Mucosa of rectum (tissue), 2 donors: ENCODE results near the gene CDH13.

Experiments
- H3K27ac ChIP-seq, 2 donors: one replicate each; pipeline ENCODE4 v1.7.0; 2013; ENCODE audit warnings: inconsistent platforms in 2 of 2, low read depth in 2 of 2, low read length in 2 of 2
- H3K27me3 ChIP-seq, 2 donors: one replicate each; pipeline ENCODE4 v1.7.0; 2013; ENCODE audit warnings: low read length in 2 of 2; ENCODE audit not compliant: control insufficient read depth in 2 of 2, insufficient read depth in 2 of 2
- H3K36me3 ChIP-seq, 2 donors: one replicate each; pipeline ENCODE4 v1.7.0; 2013; ENCODE audit warnings: low read length in 2 of 2; ENCODE audit not compliant: control insufficient read depth in 2 of 2, insufficient read depth in 2 of 2
- H3K4me1 ChIP-seq, 2 donors: one replicate each; pipeline ENCODE4 v1.7.0; 2013; ENCODE audit warnings: low read length in 2 of 2, mild to moderate bottlenecking in 1 of 2; ENCODE audit not compliant: control insufficient read depth in 2 of 2, insufficient read depth in 2 of 2
- H3K4me3 ChIP-seq, 2 donors: one replicate each; pipeline ENCODE4 v1.7.0; 2013; ENCODE audit warnings: low read length in 2 of 2
- H3K9ac ChIP-seq, 2 donors: one replicate each; pipeline ENCODE4 v1.7.0; 2013; ENCODE audit warnings: low read length in 2 of 2, low read depth in 1 of 2, mild to moderate bottlenecking in 1 of 2
- H3K9me3 ChIP-seq, 2 donors: one replicate each; pipeline ENCODE4 v1.7.0; 2013; ENCODE audit warnings: low read length in 2 of 2; ENCODE audit not compliant: control insufficient read depth in 2 of 2
- donor health status: healthy.
- donor health status: Normal muscosa, but diverticular disease.

CDH13 gene

DNA sequence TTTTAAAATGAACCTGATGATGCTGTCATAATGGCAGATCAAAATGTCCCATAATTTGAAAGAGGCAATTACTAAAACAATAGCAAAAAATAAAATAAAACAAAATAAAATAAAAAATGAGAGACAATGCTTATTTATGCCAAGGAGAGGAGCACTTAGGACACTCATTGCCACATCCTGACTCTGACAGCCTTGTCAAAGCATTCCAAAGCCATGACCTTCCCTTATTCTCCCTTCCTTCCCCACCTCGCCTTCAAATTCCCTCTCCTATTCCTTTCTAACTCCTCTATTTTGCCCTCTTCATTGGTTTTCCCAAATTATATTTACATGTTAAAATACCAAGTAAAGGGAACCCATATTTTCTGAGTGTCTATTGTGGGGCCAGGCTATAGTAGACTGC, 220.0 kb downstream of the CDH13 start:
- Histone ChIP-seq H3K9me3 (no peaks in the 10 kb centered on the region), H3K27ac (no peak overlapping the region), H3K27me3 (no peaks in the 10 kb centered on the region), H3K9ac (no peak overlapping the region), H3K4me1 (no peaks in the 10 kb centered on the region), H3K36me3 (no peaks in the 10 kb centered on the region), H3K4me3 (no peak overlapping the region)

DNA sequence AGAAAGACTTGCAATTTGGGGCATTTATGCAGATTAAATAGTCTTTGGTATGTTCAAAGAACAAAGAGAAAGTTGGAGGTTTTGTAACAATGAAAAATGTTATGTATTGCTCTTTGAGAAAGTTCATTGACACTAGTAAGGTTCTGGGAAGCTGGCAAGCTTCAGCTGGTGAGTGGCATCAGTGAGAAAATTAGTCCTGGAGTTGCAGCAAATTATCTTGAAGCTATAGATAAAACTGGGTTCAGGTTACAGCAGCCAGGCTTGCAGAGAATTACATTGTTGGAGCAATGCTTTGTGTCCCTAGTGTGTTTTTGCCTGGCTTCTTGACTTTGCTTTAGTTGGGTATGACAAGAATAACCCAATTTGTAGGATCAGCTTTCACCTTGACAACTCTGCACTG, 221.2 kb downstream of the CDH13 start:
- Histone ChIP-seq H3K36me3 (no peaks in the 10 kb centered on the region), H3K4me3 (no peak overlapping the region), H3K9ac (no peak overlapping the region), H3K9me3 (no peaks in the 10 kb centered on the region), H3K27me3 (no peaks in the 10 kb centered on the region), H3K27ac (no peak overlapping the region), H3K4me1 (no peaks in the 10 kb centered on the region)

DNA sequence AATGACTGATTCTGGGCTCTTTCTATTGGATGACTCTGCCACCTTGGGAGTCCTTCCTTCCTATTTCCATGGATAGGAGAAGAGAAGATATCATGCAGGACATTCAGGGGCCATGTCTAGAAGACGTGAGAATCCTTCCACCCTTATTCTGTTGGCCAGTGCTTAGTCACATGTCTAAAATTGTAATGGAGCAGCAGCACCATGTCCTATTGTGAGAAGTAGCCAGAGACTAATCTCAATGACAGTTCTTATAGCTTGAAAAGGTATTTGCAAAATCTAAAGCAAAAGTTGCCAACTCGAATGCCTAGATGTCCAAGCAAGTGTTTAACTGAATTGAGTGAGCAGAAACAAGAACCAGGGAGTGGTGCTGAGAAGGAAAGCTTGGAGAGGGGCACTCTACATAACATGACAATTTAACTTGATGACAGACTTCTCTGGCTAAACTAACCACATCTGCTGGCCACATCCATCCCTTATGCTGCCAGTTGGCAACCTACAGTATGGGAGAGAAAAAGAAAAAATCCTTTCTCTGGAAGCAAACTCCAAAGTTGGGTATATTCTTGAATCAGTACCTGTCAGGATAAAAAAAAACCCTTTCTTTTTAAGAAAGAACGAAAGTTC, 225.7 kb downstream of the CDH13 start:
- Histone ChIP-seq H3K27me3 (no peaks in the 10 kb centered on the region), H3K36me3 (no peaks in the 10 kb centered on the region), H3K4me3 (no peak overlapping the region), H3K27ac (no peak overlapping the region), H3K9ac (no peak overlapping the region), H3K4me1 (no peaks in the 10 kb centered on the region), H3K9me3 (no peaks in the 10 kb centered on the region)

DNA sequence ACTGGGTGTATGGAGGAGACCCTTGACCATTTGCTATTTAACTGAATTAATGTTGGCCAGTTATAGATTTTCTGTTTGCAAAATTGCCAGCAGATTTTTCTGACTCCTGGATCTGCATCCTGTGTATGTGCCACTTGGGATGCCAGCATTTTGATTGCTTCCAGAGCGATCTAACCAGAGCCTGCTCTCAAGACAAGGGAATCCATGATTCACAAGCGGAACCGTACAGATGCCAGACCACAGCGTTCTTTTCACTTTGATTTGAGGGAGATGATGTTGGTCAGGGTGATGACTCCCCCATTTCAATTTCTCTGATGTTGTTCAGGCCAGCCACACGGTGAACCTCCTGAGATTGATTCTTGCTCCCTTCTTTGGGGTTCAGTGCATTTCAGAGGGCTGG, 228.7 kb downstream of the CDH13 start:
- no peaks in the 10 kb centered on the region for H3K9me3 ChIP-seq
- H3K36me3 ChIP-seq = no peaks in the 10 kb centered on the region
- H3K4me3 ChIP-seq = no peak overlapping the region
- H3K27me3 ChIP-seq = no peaks in the 10 kb centered on the region
- H3K4me1 ChIP-seq = no peaks in the 10 kb centered on the region
- H3K9ac ChIP-seq = no peak overlapping the region
- H3K27ac ChIP-seq = no peak overlapping the region

DNA sequence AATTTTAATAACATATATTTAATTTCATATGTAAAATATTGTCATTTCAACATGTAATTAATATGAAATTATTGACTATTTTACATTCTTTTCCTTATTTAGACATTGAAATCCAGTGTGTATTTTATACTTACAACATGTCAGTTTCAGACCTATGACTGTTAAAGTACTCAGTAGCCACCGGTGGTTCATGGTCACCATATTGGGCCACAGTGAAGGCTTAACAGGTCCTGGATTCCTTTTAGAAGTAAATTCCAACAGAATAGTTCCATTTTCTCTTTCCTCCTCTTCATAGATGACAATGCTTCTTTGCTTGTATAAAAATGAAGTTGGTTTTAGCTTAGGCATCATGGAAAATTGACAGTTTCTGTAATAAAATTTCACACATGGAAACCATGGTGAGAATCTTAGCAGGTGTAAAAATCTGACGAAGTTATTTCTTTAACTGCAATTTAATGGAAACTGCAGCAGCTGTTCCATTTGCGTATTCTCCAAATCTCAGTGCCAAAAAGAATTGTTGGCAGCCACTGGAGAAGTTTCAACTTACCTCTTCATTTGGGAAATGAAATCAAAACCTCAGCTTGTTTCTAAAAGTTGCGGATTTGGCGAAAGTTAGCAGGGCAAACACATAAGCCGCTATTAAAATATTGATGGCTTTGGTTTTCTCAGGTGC, 231.1 kb downstream of the CDH13 start:
- no peaks in the 10 kb centered on the region for H3K4me1 ChIP-seq
- H3K27me3 ChIP-seq = no peaks in the 10 kb centered on the region
- H3K4me3 ChIP-seq = no peak overlapping the region
- H3K9ac ChIP-seq = no peak overlapping the region
- H3K9me3 ChIP-seq = no peaks in the 10 kb centered on the region
- no peak overlapping the region for H3K27ac ChIP-seq
- H3K36me3 ChIP-seq = no peaks in the 10 kb centered on the region

DNA sequence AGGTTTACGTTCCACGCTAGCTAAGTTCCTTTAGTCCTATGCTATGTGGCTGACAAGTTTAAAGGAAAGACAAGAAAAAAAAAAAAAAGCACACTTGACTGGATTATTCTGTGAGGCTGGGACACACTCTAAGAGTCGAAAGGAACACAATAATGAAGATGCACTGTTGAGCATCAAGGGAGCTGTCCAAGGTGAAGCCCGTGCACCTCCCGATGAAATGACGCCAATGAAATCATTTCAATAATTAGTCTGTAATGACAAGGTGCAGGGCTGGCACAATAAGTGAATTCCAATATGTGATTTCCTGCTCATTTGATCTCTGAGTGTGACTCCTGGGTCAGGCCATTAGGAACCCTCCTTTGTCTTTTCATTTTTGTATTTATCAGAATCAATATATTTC, 232.9 kb downstream of the CDH13 start:
- no peaks in the 10 kb centered on the region for H3K27me3 ChIP-seq
- H3K9me3 ChIP-seq = no peaks in the 10 kb centered on the region
- H3K4me3 ChIP-seq = no peak overlapping the region
- H3K4me1 ChIP-seq = peaks cover 0 to 5% of the 10 kb centered on the region in 2 donors
- H3K27ac ChIP-seq = no peak overlapping the region
- no peaks in the 10 kb centered on the region for H3K36me3 ChIP-seq
- no peak overlapping the region for H3K9ac ChIP-seq

DNA sequence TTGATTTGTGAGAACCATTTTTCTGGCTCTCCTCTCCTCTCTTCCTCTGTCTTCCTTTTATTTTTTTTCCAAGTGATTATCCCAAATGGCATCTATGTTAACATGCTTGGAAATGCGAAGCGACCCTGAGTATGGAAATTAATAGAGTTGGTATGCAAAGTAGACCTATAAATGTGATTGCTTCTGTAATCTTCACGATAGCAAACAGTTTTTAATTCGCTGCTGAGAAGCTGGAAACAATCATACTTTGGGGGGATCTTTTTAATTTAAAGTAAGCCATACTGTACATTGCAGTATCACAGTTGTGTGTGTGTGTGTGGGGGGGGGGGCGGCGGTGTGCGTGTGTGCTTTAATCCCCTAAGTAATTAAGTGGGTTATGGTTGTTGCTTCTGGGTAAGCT, 233.3 kb downstream of the CDH13 start:
- H3K27me3 ChIP-seq = no peaks in the 10 kb centered on the region
- no peaks in the 10 kb centered on the region for H3K36me3 ChIP-seq
- no peak overlapping the region for H3K27ac ChIP-seq
- H3K4me1 ChIP-seq = peaks cover 0 to 7% of the 10 kb centered on the region in 2 donors
- no peak overlapping the region for H3K4me3 ChIP-seq
- no peaks in the 10 kb centered on the region for H3K9me3 ChIP-seq
- H3K9ac ChIP-seq = no peak overlapping the region

DNA sequence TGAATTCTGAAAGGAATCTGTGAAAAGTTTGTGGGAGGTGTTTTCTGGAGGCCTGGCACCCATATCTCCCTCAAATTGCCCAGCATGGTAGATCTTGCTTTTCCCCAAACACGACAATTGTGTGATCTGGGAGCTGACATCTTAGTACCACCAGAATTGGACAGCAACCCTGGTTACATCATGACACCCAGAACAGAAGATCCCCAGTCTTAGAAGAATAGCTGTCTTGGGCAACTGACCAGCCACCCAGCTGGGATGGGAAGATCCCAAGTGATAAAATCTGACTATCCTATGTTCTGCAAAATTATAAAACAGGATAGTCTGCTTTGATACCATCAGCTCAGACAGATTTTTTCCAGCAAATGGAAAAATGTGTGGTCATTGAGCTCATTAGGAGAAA, 235.3 kb downstream of the CDH13 start:
- no peaks in the 10 kb centered on the region for H3K9me3 ChIP-seq
- no peak overlapping the region for H3K27ac ChIP-seq
- peaks cover 0 to 7% of the 10 kb centered on the region in 2 donors for H3K4me1 ChIP-seq
- H3K36me3 ChIP-seq = no peaks in the 10 kb centered on the region
- H3K4me3 ChIP-seq = no peak overlapping the region
- no peaks in the 10 kb centered on the region for H3K27me3 ChIP-seq
- no peak overlapping the region for H3K9ac ChIP-seq

DNA sequence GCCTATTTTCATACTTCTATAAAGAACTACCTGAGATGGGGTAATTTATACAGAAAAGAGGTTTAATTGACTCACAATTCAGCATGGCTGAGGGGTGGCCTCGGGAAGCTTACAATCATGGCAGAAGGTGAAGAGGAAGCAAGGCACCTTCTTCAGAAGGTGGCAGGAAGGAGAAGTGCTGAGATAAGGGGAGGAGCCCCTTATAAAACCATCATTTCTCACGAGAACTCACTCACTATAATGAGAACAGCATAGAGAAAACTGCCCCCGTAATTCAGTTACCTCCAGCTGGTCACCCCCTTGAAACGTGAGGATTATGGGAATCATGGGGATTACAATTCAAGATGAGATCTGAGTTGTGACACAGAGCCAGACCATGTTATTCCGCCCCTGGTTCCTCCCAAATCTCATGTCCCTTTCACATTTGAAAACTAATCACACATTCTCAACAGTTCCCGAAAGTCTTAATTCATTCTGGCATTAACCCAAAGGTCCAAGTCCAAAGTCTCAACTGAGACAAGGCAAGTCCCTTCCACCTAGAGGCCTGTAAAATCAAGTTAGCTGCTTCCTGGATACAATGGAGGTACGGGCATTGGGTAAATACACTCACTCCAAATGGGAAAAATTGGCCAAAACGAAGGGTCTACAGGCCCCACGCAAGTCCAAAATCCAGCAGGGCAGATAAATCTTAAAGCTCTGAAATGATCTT, 237.7 kb downstream of the CDH13 start:
- no peak overlapping the region for H3K9ac ChIP-seq
- H3K4me1 ChIP-seq = peaks cover 0 to 7% of the 10 kb centered on the region in 2 donors
- H3K4me3 ChIP-seq = no peak overlapping the region
- no peak overlapping the region for H3K27ac ChIP-seq
- H3K9me3 ChIP-seq = no peaks in the 10 kb centered on the region
- H3K27me3 ChIP-seq = no peaks in the 10 kb centered on the region
- H3K36me3 ChIP-seq = no peaks in the 10 kb centered on the region

DNA sequence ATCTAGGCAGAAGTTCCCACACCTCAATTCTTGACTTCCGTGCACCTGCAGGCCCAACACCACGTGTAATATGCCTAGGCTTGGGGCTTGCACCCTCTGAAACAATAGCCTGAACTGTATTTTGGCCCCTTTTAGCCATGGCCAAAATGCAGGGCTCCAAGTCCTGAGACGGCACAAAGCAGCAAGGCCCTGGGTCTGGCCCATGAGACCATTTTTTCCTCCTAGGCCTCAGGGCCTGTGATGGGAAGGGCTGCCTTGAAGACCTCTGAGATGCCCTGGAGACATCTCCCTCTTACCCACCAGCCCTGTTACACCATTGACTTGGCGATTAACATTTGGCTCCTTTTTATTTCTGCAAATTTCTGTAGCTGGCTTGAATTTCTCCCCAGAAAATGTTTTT, 238.6 kb downstream of the CDH13 start:
- Histone ChIP-seq H3K9me3 (no peaks in the 10 kb centered on the region), H3K27ac (no peak overlapping the region), H3K4me3 (no peak overlapping the region), H3K4me1 (peaks cover 0 to 7% of the 10 kb centered on the region in 2 donors), H3K9ac (no peak overlapping the region), H3K27me3 (no peaks in the 10 kb centered on the region), H3K36me3 (no peaks in the 10 kb centered on the region)
